ENCODE measurements around the gene DRAP1.
A peak's percentile ranks its signal among the peaks of the same experiment; 100 is the strongest.

DRAP1 gene

GRCh38 chr11:65915101-65915820, 4.0 kb upstream of the DRAP1 start:
- no peak for DNase-seq (ENCODE audit: low read depth, low spot score)
- Histone ChIP-seq H3K9me3 (ENCODE audit: insufficient read depth, low read length) (no peaks in the 10 kb centered on the region), H3K36me3 (ENCODE audit: insufficient read depth, insufficient read length, low read length) (peaks cover 18% of the 10 kb centered on the region), H3K4me3 (ENCODE audit: insufficient read length, low read depth) (no peak overlapping the region), H3K9ac (ENCODE audit: insufficient read length, low read depth) (peak overlapping the region; percentile 61), H3K4me1 (ENCODE audit: insufficient read depth, insufficient read length) (peaks cover 37% of the 10 kb centered on the region), H3K27me3 (ENCODE audit: insufficient read depth, insufficient read length) (no peaks in the 10 kb centered on the region)
- no peak for TF ChIP-seq ZNF274 (IDR thresholded peaks at IDR 0.05; ENCODE audit: low read depth, low read length)
- TF ChIP-seq YY1 (IDR thresholded peaks at IDR 0.05; ENCODE audit: insufficient read depth, insufficient read length), result no peak
- no peak for TF ChIP-seq SUZ12 (IDR thresholded peaks at IDR 0.05; ENCODE audit: extremely low read depth, insufficient read depth, insufficient read length)

GRCh38 chr11:65915821-65916251, 3.4 kb upstream of the DRAP1 start:
- Histone ChIP-seq H3K4me1 (ENCODE audit: insufficient read depth, insufficient read length) (peaks cover 42% of the 10 kb centered on the region), H3K9me3 (ENCODE audit: insufficient read depth, low read length) (no peaks in the 10 kb centered on the region), H3K4me3 (ENCODE audit: insufficient read length, low read depth) (no peak overlapping the region), H3K36me3 (ENCODE audit: insufficient read depth, insufficient read length, low read length) (peaks cover 24% of the 10 kb centered on the region), H3K27me3 (ENCODE audit: insufficient read depth, insufficient read length) (peaks cover 6% of the 10 kb centered on the region), H3K9ac (ENCODE audit: insufficient read length, low read depth) (peak overlapping the region; percentile 61)
- DNase-seq (ENCODE audit: low read depth, low spot score), result peak; percentile 62
- TF ChIP-seq YY1 (IDR thresholded peaks at IDR 0.05; ENCODE audit: insufficient read depth, insufficient read length), result no peak

DNA sequence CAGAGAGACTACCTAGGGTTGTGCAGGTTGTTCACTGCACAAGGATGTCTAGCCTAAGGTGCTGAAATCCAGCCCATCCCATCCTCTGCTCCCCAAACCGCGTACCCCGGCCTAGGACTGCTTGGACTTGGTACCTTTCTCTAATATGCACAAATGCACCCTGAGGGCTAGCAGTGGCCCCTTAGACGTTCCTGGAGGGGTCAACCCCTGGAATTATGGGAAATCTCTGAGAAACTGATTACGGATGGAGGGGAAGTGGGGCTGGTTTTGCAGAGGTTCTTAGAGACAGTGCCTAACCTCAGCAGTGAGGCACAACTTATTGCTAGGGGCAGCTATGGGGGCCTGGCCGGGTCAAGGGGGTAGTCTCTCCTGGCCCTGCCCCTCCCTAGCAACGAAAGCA, 2.8 kb upstream of the DRAP1 start:
- Histone ChIP-seq H3K27me3 (ENCODE audit: insufficient read depth, insufficient read length) (peaks cover 6% of the 10 kb centered on the region), H3K9ac (ENCODE audit: insufficient read length, low read depth) (peak overlapping the region; percentile 61), H3K4me1 (ENCODE audit: insufficient read depth, insufficient read length) (peaks cover 43% of the 10 kb centered on the region), H3K9me3 (ENCODE audit: insufficient read depth, low read length) (no peaks in the 10 kb centered on the region), H3K4me3 (ENCODE audit: insufficient read length, low read depth) (no peak overlapping the region), H3K36me3 (ENCODE audit: insufficient read depth, insufficient read length, low read length) (peaks cover 29% of the 10 kb centered on the region)
- DNase-seq (ENCODE audit: low read depth, low spot score), result no peak
- no peak for TF ChIP-seq YY1 (IDR thresholded peaks at IDR 0.05; ENCODE audit: insufficient read depth, insufficient read length)
- TF ChIP-seq SUZ12 (IDR thresholded peaks at IDR 0.05; ENCODE audit: extremely low read depth, insufficient read depth, insufficient read length), result no peak
- TF ChIP-seq ZNF274 (IDR thresholded peaks at IDR 0.05; ENCODE audit: low read depth, low read length), result no peak

- Histone ChIP-seq H3K27me3 (ENCODE audit: insufficient read depth, insufficient read length) (peaks cover 6% of the 10 kb centered on the region), H3K36me3 (ENCODE audit: insufficient read depth, insufficient read length, low read length) (peaks cover 33% of the 10 kb centered on the region), H3K4me3 (ENCODE audit: insufficient read length, low read depth) (no peak overlapping the region), H3K9ac (ENCODE audit: insufficient read length, low read depth) (no peak overlapping the region), H3K4me1 (ENCODE audit: insufficient read depth, insufficient read length) (peaks cover 38% of the 10 kb centered on the region), H3K9me3 (ENCODE audit: insufficient read depth, low read length) (no peaks in the 10 kb centered on the region)
- DNase-seq (ENCODE audit: low read depth, low spot score), result no peak
- TF ChIP-seq YY1 (IDR thresholded peaks at IDR 0.05; ENCODE audit: insufficient read depth, insufficient read length), result no peak
- TF ChIP-seq SUZ12 (IDR thresholded peaks at IDR 0.05; ENCODE audit: extremely low read depth, insufficient read depth, insufficient read length), result no peak
- no peak for TF ChIP-seq ZNF274 (IDR thresholded peaks at IDR 0.05; ENCODE audit: low read depth, low read length)
Observed at GRCh38 chr11:65917077-65917433, 2.2 kb upstream of the DRAP1 start.

DNA sequence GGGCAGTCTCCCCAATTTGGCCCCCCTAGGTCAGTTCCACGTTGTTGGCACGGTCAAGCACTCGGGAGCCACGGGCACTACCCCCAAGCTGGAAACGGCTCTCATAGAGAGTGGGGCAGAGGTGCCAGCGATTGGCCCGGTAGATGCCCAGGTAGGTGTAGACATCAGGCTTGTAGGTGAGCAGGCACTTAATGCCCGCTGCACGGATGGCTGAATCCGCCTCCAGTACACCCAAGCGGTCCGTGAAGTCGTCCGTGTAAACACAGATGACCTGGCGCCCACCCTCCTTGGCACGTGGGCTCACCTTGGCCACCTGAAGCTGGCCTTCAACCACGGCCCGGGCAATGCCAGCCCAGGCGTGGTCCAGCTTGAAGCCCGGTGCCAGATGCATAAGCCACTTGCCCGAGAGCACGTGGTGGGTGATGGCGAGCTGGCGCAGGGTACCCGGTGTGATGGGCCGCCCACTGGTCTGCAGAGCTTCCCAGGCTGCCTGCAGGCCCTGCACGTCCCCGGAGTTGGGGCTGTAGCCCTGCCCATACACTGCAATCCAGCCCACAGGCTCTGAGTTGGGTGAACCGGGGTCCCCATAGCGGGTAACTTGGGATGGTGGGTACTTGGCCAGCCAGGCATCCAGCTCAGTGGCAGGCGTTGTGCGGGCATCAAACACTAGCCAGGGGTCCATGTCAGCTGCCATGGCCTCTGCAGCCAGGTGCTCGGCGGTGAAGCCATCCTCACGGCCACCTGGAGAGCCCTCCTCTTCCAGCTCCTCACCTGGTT, 1.6 kb upstream of the DRAP1 start:
- H3K36me3 ChIP-seq (ENCODE audit: insufficient read depth, insufficient read length, low read length), result peaks cover 39% of the 10 kb centered on the region
- H3K9me3 ChIP-seq (ENCODE audit: insufficient read depth, low read length), result no peaks in the 10 kb centered on the region
- H3K4me1 ChIP-seq (ENCODE audit: insufficient read depth, insufficient read length), result peaks cover 36% of the 10 kb centered on the region
- H3K27me3 ChIP-seq (ENCODE audit: insufficient read depth, insufficient read length), result peaks cover 6% of the 10 kb centered on the region
- peak overlapping the region; percentile 91 for H3K9ac ChIP-seq (ENCODE audit: insufficient read length, low read depth)
- H3K4me3 ChIP-seq (ENCODE audit: insufficient read length, low read depth), result peak overlapping the region; percentile 89
- TF ChIP-seq SUZ12 (IDR thresholded peaks at IDR 0.05; ENCODE audit: extremely low read depth, insufficient read depth, insufficient read length) (no peak), ZNF274 (IDR thresholded peaks at IDR 0.05; ENCODE audit: low read depth, low read length) (no peak), YY1 (IDR thresholded peaks at IDR 0.05; ENCODE audit: insufficient read depth, insufficient read length) (no peak)
- DNase-seq (ENCODE audit: low read depth, low spot score), result no peak

GRCh38 chr11:65918211-65919140, 750 bp upstream of the DRAP1 start, which contains the start of gene C11orf68:
TSS of gene C11orf68 (minus strand) at chr11:65919062. CDS start at chr11:65919031, 31 bp downstream.
- TF ChIP-seq YY1 (IDR thresholded peaks at IDR 0.05; ENCODE audit: insufficient read depth, insufficient read length) (peak; percentile 52), ZNF274 (IDR thresholded peaks at IDR 0.05; ENCODE audit: low read depth, low read length) (no peak)
- peak within 1 kb of the TSS; percentile 89 for H3K4me3 ChIP-seq (ENCODE audit: insufficient read length, low read depth)
- H3K27me3 ChIP-seq (ENCODE audit: insufficient read depth, insufficient read length), result peaks cover 6% of the 10 kb centered on the region
- no peaks in the 10 kb centered on the region for H3K9me3 ChIP-seq (ENCODE audit: insufficient read depth, low read length)
- H3K36me3 ChIP-seq (ENCODE audit: insufficient read depth, insufficient read length, low read length), result peaks cover 47% of the 10 kb centered on the region
- no peak for DNase-seq (ENCODE audit: low read depth, low spot score)
- peaks cover 36% of the 10 kb centered on the region for H3K4me1 ChIP-seq (ENCODE audit: insufficient read depth, insufficient read length)
- H3K9ac ChIP-seq (ENCODE audit: insufficient read length, low read depth), result peak within 1 kb of the TSS; percentile 91
